GM12874 (cell line): ENCODE data around the gene FCHSD2.

Source experiments
- TF ChIP-seq, protein P1 (sequence below): IDR thresholded peaks from 2 replicates; pipeline ENCODE4 v1.5.1; 2011; ENCODE audit warnings: low read depth, mild to moderate bottlenecking, control low read depth, low read length, moderate library complexity; ENCODE audit not compliant: insufficient read depth

The FCHSD2 gene

DNA sequence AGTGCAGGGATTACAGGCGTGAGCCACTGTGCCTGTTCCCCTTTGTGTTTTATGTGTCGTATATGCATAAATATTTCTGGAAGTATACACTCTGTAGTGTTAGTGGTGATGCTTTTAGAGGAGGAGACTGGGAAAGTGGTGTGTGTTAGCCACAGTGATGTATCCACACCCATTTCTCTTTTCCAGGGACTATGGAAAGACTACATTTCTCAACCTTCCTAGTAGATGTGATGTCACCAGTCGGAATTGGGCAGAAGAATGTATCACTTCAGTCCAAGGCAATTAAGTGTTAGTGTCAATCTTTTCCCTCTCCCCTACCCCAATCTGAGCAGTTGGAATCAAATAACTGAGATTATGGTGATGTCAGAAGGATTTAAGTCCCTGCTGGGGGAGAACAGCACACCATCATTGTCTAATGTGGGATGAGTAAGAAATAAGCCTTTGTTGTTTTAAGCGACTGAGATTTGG lies 333.8 kb downstream of the FCHSD2 start:
- TF ChIP-seq, protein P1, sequence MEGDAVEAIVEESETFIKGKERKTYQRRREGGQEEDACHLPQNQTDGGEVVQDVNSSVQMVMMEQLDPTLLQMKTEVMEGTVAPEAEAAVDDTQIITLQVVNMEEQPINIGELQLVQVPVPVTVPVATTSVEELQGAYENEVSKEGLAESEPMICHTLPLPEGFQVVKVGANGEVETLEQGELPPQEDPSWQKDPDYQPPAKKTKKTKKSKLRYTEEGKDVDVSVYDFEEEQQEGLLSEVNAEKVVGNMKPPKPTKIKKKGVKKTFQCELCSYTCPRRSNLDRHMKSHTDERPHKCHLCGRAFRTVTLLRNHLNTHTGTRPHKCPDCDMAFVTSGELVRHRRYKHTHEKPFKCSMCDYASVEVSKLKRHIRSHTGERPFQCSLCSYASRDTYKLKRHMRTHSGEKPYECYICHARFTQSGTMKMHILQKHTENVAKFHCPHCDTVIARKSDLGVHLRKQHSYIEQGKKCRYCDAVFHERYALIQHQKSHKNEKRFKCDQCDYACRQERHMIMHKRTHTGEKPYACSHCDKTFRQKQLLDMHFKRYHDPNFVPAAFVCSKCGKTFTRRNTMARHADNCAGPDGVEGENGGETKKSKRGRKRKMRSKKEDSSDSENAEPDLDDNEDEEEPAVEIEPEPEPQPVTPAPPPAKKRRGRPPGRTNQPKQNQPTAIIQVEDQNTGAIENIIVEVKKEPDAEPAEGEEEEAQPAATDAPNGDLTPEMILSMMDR = no peak

DNA sequence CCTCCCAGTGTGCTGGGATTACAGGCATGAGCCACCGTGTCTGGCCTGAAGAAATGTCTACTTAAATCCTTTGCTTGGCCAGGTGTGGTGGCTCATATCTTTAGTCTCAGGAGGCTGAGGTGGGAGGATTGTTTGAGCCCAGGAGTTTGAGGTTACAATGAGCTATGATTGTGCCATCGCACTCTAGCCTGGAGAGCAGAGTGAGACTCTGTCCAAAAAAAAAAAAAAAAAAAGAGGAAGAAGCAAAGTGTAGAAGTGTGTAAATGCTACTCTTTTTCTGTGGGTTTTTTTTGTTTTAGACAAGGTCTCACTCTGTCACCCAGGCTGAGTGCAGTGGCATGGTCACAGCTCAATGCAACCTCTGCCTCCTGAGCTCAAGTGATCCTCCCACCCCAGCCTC lies 334.3 kb downstream of the FCHSD2 start:
- TF ChIP-seq, protein P1 = no peak

DNA sequence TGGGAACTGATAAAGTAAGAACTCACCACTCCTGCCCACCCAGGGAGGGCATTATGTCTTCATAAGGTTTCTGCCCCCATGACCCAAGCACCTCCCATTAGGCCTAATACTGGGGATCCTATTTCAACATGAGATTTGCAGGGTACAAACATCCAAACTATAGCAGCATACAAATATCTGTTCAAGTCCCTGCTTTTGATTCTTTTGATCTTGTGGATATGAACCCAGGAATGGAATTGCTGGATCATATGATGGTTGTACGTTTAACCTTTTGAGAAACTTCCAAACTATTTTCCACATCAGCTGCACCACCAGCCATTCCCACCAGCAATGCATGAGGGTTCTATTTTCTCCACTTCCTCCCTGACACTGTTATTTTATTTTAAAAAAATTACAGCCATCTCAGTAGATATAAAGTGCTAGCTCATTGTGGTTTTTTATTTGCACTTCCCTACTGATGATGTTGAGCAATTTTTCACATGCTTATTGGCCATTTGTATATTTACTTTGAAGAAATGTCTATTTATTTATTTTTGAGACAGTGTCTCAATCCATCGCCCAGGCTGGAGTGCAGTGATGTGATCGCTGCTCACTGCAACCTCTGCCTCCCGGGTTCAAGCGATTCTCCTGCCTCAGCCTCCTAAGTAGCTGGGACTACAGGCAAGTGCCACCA lies 335.0 kb downstream of the FCHSD2 start:
- TF ChIP-seq, protein P1 = no peak

DNA sequence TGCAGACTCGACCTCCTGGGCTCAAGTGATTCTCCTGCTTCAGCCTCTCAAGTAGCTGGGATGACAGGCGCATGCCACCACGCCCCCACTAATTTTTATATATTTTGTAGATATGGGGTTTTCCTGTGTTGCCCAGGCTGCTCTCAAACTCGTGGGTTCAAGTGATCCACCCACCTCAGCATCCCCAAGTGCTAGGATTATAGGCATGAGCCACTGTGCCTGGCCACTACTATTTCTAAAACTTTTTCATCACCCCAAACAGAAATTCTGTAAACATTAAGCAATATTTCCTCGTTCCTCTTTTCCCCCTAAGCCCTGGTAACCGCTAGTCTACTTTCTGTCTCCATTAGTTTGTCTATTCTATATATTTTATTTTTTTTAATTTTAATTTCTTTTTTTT lies 336.9 kb downstream of the FCHSD2 start:
- TF ChIP-seq, protein P1 = no peak

DNA sequence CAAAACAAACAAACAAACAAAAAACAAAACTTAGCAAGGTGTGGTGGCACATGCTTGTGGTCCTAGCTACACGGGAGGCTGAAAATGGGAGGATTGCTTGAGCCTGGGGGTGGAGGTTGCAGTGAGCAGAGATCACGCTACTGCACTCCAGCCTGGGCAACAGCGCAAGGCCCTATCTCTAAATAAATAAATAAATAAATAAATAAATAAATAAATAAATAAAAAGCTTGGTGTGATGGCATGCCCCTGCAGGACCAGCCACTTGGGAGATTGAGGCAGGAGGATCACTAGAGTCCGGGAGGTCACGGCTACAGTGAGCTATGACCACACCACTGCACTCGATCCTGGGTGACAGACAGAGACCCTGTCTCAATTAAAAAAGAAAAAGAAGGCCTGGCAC lies 339.3 kb downstream of the FCHSD2 start:
- TF ChIP-seq, protein P1 = no peak

DNA sequence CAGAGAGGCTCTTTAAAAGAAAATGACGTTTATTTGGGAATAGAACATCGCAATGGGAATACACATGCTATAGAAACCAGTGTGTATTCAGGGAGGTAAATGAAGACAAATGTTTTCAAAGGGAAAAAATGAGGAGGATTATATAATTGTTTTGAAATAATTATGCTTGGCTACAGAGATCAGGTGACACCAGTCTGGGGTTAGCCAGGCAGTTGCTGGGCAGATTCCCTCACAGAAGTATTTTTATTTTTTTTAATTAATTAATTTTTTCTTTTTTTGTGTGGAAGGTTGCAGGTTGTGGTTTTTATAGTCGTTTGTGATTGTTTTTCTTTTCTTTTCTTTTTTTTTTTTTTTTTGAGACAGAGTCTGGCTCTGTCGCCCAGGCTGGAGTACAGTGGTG lies 342.7 kb downstream of the FCHSD2 start:
- TF ChIP-seq, protein P1 = no peak

DNA sequence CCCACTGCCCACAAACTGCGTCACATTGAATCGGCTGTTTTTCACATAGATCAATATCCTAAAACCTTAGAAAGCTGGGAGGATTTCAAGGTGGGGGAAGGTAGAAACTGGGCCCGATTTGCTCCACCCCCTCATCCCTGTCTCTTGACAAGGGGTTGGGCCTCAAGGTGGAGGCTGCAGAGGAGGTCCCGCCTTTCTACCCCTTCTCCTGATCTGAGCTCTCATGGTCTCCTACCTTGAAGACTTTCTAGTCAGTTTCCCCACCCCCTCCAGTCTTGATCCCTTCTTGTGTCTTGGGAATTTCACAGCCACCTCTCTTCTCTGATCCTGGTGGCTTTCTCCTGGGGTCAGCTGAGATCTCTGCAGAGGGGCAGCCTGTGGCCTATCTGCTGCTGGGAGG lies 343.8 kb downstream of the FCHSD2 start:
- TF ChIP-seq, protein P1 = no peak
